PC-3 (cell line): ENCODE results near the gene ZMIZ1.

Source experiments
- EZH2 ChIP-seq: fragments of 300-600 bp; sonication (generic); IDR thresholded peaks from one replicate; pipeline ENCODE4 v1.6.1; 2017; ENCODE audit warnings: antibody characterized with exemption, mild to moderate bottlenecking, low read length; ENCODE audit not compliant: unreplicated experiment
- EZH2phosphoT487 ChIP-seq: fragments of 300-600 bp; sonication (generic); IDR thresholded peaks from 2 replicates; pipeline ENCODE4 v1.6.1; 2018; ENCODE audit warnings: mild to moderate bottlenecking, antibody characterized with exemption, low read length, borderline replicate concordance
- TF ChIP-seq, protein P1 (sequence below): fragments of 300-600 bp; sonication (generic); conservative IDR thresholded peaks from 2 replicates; pipeline ENCODE4 v1.5.1; 2017; ENCODE audit warnings: antibody characterized with exemption, low read depth, mild to moderate bottlenecking, low read length

DNA sequence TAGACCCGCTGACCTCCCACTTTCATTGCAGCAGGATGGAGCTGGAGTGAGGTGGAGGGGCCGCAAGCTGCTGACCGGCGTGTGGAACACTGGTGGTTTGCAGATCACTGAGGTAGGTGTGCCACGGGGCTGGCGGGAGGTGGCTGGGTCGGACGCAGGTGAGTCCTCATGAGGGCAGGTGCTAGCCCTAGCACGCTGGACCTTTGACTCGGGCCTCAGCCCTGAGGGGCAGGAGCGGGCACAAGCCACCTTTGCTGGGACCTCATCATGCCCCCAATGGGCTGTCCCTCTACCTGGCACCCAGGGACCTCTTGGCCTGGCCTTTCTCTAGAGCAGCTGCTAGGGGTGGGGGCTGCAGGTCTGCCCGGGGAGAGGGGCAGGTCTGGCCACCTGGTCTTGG, 93.3 kb downstream of the ZMIZ1 start:
- TF ChIP-seq, protein P1, sequence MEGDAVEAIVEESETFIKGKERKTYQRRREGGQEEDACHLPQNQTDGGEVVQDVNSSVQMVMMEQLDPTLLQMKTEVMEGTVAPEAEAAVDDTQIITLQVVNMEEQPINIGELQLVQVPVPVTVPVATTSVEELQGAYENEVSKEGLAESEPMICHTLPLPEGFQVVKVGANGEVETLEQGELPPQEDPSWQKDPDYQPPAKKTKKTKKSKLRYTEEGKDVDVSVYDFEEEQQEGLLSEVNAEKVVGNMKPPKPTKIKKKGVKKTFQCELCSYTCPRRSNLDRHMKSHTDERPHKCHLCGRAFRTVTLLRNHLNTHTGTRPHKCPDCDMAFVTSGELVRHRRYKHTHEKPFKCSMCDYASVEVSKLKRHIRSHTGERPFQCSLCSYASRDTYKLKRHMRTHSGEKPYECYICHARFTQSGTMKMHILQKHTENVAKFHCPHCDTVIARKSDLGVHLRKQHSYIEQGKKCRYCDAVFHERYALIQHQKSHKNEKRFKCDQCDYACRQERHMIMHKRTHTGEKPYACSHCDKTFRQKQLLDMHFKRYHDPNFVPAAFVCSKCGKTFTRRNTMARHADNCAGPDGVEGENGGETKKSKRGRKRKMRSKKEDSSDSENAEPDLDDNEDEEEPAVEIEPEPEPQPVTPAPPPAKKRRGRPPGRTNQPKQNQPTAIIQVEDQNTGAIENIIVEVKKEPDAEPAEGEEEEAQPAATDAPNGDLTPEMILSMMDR = no peak
- TF ChIP-seq EZH2 (no peak), EZH2phosphoT487 (no peak)
